Measurements from ENCODE around the gene CRMP1. TPM values are rescaled to one million over a fixed set of nuclear protein-coding genes. Genes with fewer than 3 reads are reported as not detected.

Gene CRMP1
- total and polyA plus RNA-seq, 3 donors from 2014 or later, result 5.0 to 9.4 (median 8.9) TPM

GRCh38 chr4:5845035-5845905, 47.6 kb downstream of the CRMP1 start:
- intact Hi-C loops (cut with DNase I; ENCODE audit: low total_unique reads), result no loop called here
- no peak overlapping the region for H3K4me3 ChIP-seq
- TF ChIP-seq, protein P1, sequence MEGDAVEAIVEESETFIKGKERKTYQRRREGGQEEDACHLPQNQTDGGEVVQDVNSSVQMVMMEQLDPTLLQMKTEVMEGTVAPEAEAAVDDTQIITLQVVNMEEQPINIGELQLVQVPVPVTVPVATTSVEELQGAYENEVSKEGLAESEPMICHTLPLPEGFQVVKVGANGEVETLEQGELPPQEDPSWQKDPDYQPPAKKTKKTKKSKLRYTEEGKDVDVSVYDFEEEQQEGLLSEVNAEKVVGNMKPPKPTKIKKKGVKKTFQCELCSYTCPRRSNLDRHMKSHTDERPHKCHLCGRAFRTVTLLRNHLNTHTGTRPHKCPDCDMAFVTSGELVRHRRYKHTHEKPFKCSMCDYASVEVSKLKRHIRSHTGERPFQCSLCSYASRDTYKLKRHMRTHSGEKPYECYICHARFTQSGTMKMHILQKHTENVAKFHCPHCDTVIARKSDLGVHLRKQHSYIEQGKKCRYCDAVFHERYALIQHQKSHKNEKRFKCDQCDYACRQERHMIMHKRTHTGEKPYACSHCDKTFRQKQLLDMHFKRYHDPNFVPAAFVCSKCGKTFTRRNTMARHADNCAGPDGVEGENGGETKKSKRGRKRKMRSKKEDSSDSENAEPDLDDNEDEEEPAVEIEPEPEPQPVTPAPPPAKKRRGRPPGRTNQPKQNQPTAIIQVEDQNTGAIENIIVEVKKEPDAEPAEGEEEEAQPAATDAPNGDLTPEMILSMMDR (IDR thresholded peaks at IDR 0.05), result no peak
- TF ChIP-seq POLR2A (IDR thresholded peaks at IDR 0.05), result no peak
- WGBS, 2 donors, result 74 to 79% methylated on average over 11 to 13 of the region's 13 CpGs
- no peaks in the 10 kb centered on the region for H3K36me3 ChIP-seq (ENCODE audit: low read depth, missing control alignments)
- no peaks in the 10 kb centered on the region for H3K9me3 ChIP-seq
- no peak overlapping the region for H3K27ac ChIP-seq
- H3K27me3 ChIP-seq, result no peaks in the 10 kb centered on the region
- DNase-seq, result no peak
- H3K4me1 ChIP-seq, result no peaks in the 10 kb centered on the region

DNA sequence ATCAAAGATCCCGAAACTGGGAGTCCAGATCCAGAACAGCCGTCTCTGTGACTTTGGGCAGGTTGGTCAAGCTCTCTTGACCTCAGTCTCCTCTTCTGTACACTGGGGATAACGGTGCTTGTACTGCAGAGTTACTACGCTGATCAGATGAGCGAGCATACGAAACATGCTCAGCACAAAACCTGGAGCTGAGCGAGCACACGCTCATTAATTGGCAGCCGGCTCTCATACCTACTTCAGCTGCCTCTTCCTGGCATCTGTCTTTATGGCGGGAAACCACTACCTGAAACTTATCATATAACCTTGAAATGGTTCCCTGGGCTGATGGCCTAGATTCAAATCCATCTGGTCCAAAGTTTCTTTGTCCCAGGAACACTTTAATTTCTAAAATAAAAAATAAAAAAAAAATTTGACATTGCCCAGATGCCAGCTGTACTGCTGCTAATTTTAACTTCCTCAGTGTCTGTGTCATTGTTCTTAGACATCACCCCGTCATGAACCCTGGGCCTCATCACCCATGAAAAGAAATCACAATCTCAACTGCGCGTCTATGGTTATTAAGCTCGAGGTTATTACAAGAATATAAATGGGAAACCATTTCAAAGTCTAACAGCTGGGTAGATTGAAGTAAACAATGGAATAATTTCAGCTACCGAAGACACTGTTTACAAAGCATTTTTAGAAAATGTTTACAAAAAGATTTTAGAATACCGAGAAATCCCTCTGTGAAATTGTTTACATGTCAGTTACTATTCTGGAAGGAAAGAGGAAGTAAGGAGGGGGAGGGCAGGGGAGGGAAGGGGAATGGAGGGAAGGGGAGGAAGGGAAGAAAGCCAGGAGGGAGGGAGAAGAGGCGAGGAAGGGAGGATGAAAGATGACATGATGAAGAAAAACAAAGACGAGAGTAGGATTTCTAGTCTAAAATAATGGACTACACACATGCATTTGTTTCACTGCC, 49.0 kb downstream of the CRMP1 start:
- no peaks in the 10 kb centered on the region for H3K36me3 ChIP-seq (ENCODE audit: low read depth, missing control alignments)
- 74 to 83% methylated on average over 17 to 18 of the region's 18 CpGs for WGBS, 2 donors
- H3K4me1 ChIP-seq, result no peaks in the 10 kb centered on the region
- no peak overlapping the region for H3K4me3 ChIP-seq
- no peaks in the 10 kb centered on the region for H3K27me3 ChIP-seq
- intact Hi-C loops (cut with DNase I; ENCODE audit: low total_unique reads), result no loop called here
- no peak overlapping the region for H3K27ac ChIP-seq
- H3K9me3 ChIP-seq, result no peaks in the 10 kb centered on the region
- DNase-seq, result no peak
- TF ChIP-seq, protein P1 (IDR thresholded peaks at IDR 0.05), result no peak
- no peak for TF ChIP-seq POLR2A (IDR thresholded peaks at IDR 0.05)

- H3K27me3 ChIP-seq, result no peaks in the 10 kb centered on the region
- no peak for TF ChIP-seq POLR2A (IDR thresholded peaks at IDR 0.05)
- TF ChIP-seq, protein P1 (IDR thresholded peaks at IDR 0.05), result no peak
- H3K9me3 ChIP-seq, result no peaks in the 10 kb centered on the region
- no peaks in the 10 kb centered on the region for H3K4me1 ChIP-seq
- H3K4me3 ChIP-seq, result no peak overlapping the region
- 85 to 91% methylated on average over 4 of the region's 4 CpGs for WGBS, 2 donors
- no peak overlapping the region for H3K27ac ChIP-seq
- H3K36me3 ChIP-seq (ENCODE audit: low read depth, missing control alignments), result no peaks in the 10 kb centered on the region
- intact Hi-C loops (cut with DNase I; ENCODE audit: low total_unique reads), result no loop called here
- DNase-seq, result no peak
Observed at GRCh38 chr4:5842456-5842855, 50.4 kb downstream of the CRMP1 start.

DNA sequence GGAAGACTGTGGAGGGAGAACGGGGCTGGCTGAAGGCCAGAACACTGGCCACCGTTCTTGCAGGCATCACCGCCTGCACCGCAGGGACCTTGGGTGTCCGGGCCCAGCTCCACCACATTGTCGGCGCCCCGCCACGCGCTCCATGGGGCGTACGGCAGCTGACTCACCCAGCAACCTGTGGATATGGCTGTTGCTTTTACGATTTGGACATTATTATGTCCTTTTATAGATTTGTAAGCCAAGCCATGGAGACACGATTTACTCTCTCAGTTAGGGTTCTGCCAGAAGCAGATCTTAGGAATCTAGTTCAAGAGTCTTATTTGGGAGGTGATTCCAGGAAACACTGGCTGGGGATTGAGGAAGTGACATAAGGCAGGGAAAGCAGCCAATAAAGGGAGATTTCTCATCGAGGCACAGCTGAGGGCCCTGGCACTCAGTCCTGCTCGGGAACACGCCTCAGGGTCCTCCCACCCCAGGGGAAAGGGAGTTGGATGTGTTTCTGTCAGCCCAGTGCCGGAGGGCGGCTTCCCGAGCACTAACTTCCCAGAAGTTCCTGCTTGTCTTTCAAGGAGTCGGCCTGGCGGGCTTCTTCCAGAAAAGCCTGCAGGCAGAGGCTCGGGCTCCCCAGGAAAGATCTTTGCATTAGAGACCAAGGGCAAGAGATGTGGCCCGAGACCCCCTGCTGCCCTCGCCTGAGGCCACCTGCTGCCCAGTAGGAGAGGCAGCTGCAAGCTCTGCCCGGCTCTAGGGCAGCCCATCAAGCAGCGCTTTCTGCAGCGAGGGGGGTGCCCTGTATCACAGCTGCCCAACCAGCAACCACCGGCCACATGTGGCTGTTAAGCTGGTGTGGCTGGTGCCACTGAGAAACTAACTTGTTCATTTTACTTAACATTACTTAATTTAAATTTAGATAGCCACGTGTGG, 52.9 kb downstream of the CRMP1 start:
- H3K27ac ChIP-seq, result no peak overlapping the region
- peak; percentile 48 for DNase-seq
- H3K4me3 ChIP-seq, result no peak overlapping the region

More for the DNA sequence above, 52.9 kb downstream of the CRMP1 start:
- no peaks in the 10 kb centered on the region for H3K36me3 ChIP-seq (ENCODE audit: low read depth, missing control alignments)
- H3K27me3 ChIP-seq, result no peaks in the 10 kb centered on the region
- WGBS, 2 donors, result 68 to 69% methylated on average over 25 to 30 of the region's 30 CpGs
- no peaks in the 10 kb centered on the region for H3K9me3 ChIP-seq
- intact Hi-C loops (cut with DNase I; ENCODE audit: low total_unique reads), result no loop called here
- TF ChIP-seq, protein P1 (IDR thresholded peaks at IDR 0.05), result no peak
- no peak for TF ChIP-seq POLR2A (IDR thresholded peaks at IDR 0.05)
- no peaks in the 10 kb centered on the region for H3K4me1 ChIP-seq
